Smooth muscle cell (in vitro differentiated cells): ENCODE data around the gene NGDN. TPM values are rescaled to one million over a fixed set of nuclear protein-coding genes. Genes with fewer than 3 reads are reported as not detected.

Source experiments
- DNase-seq: peaks from one replicate; lab custom pipeline; 2025; ENCODE audit not compliant: unreplicated experiment; lab: John Stamatoyannopoulos, UW
- H2AFZ ChIP-seq: fragments of 200-600 bp; sonication (generic); 2 replicates; pipeline ENCODE4 v1.6.0; 2016; ENCODE audit warnings: antibody characterized with exemption, low read depth, mild to moderate bottlenecking
- H3F3A ChIP-seq: fragments of 200-600 bp; sonication (generic); 2 replicates; pipeline ENCODE4 v1.6.0; 2017; ENCODE audit warnings: antibody characterized with exemption, low read depth
- H3K27ac ChIP-seq: fragments of 200-600 bp; sonication (generic); 2 replicates; pipeline ENCODE4 v1.5.1; 2016; ENCODE audit warnings: low read depth, mild to moderate bottlenecking
- H3K27me3 ChIP-seq: fragments of 200-600 bp; sonication (generic); 2 replicates; pipeline ENCODE4 v1.6.1; 2016; ENCODE audit warnings: low read depth, mild to moderate bottlenecking
- H3K36me3 ChIP-seq: fragments of 200-600 bp; sonication (generic); 2 replicates; pipeline ENCODE4 v1.5.1; 2016; ENCODE audit warnings: low read depth
- H3K4me1 ChIP-seq: fragments of 200-600 bp; sonication (generic); 2 replicates; pipeline ENCODE4 v1.5.1; 2016; ENCODE audit warnings: low read depth
- H3K4me2 ChIP-seq: fragments of 200-600 bp; sonication (generic); 2 replicates; pipeline ENCODE4 v1.6.0; 2016; ENCODE audit warnings: mild to moderate bottlenecking
- H3K4me3 ChIP-seq: fragments of 200-600 bp; sonication (generic); 2 replicates; pipeline ENCODE4 v1.5.1; 2016; ENCODE audit warnings: mild to moderate bottlenecking
- H3K79me2 ChIP-seq: fragments of 200-600 bp; sonication (generic); 2 replicates; pipeline ENCODE4 v1.6.0; 2016; ENCODE audit warnings: low read depth, mild to moderate bottlenecking
- H3K9ac ChIP-seq: fragments of 200-600 bp; sonication (generic); 2 replicates; pipeline ENCODE4 v1.6.0; 2016; ENCODE audit warnings: low read depth
- H3K9me3 ChIP-seq: fragments of 200-600 bp; sonication (generic); replicated peaks from 2 replicates; pipeline ENCODE4 v1.5.1; 2016; ENCODE audit warnings: low read depth
- H4K20me1 ChIP-seq: fragments of 200-600 bp; sonication (generic); 2 replicates; pipeline ENCODE4 v1.6.0; 2016; ENCODE audit warnings: low read depth
- CTCF ChIP-seq: fragments of 200-600 bp; sonication (generic); IDR thresholded peaks from 2 replicates; pipeline ENCODE4 v1.5.1; 2017; ENCODE audit warnings: borderline replicate concordance, mild to moderate bottlenecking, antibody characterized with exemption; ENCODE audit not compliant: insufficient read depth, poor library complexity, severe bottlenecking
- WGBS: methylation state at CpG from one replicate; pipeline ENCODE4 v1.1.7; 2016; ENCODE audit warnings: low lambda C conversion rate; 5-methylcytosine and 5-hydroxymethylcytosine counted together
- polyA plus RNA-seq: library from polyadenylated mRNA; unstranded; fragments of >200 nt; fragmentation: Nextera tagmentation; extraction: Ambion mirVana; gene quantifications from 2 replicates; pipeline ENCODE4 v1.2.1, GENCODE V29; 2016
- total RNA-seq: library from RNA; depleted of rRNA; stranded (reverse); fragments of >200 nt; gene quantifications from 2 replicates; pipeline ENCODE4 v1.2.3, GENCODE V29; 2014

The NGDN gene
- total and polyA plus RNA-seq, 2 experiments from 2014 or later = 52.0 to 58.0 TPM

GRCh38 chr14:23441076-23441475 lies 28.4 kb upstream of the NGDN start:
- Histone ChIP-seq H3K4me2 (no peak overlapping the region), H3K4me3 (no peak overlapping the region), H3K4me1 (peaks cover 44% of the 10 kb centered on the region), H3K9me3 (no peaks in the 10 kb centered on the region), H2AFZ (no peak overlapping the region), H3K36me3 (no peaks in the 10 kb centered on the region), H3K9ac (no peak overlapping the region), H3F3A (no peaks in the 10 kb centered on the region), H3K27ac (no peak overlapping the region), H3K79me2 (no peaks in the 10 kb centered on the region), H4K20me1 (no peaks in the 10 kb centered on the region), H3K27me3 (no peaks in the 10 kb centered on the region)
- no peak for DNase-seq
- no peak for TF ChIP-seq CTCF
- 69% methylated on average over 1 of the region's 1 CpG for WGBS

GRCh38 chr14:23442721-23443356 lies 26.7 kb upstream of the NGDN start:
- H2AFZ ChIP-seq = no peak overlapping the region

GRCh38 chr14:23443411-23443812 lies 26.1 kb upstream of the NGDN start:
- Histone ChIP-seq H3K79me2 (no peaks in the 10 kb centered on the region), H2AFZ (no peak overlapping the region), H3K36me3 (no peaks in the 10 kb centered on the region), H3K4me3 (no peak overlapping the region), H3K9ac (no peak overlapping the region), H3K27ac (no peak overlapping the region), H3K4me2 (no peak overlapping the region), H3K4me1 (peaks cover 22% of the 10 kb centered on the region), H3K9me3 (no peaks in the 10 kb centered on the region), H3K27me3 (no peaks in the 10 kb centered on the region), H4K20me1 (no peaks in the 10 kb centered on the region), H3F3A (no peaks in the 10 kb centered on the region)
- 78% methylated on average over 11 of the region's 11 CpGs for WGBS
- DNase-seq = no peak
- TF ChIP-seq CTCF = no peak

More at GRCh38 chr14:23442721-23443356, 26.7 kb upstream of the NGDN start:
- 83% methylated on average over 9 of the region's 9 CpGs for WGBS
- no peak for DNase-seq
- no peaks in the 10 kb centered on the region for H3K36me3 ChIP-seq
- H3K4me3 ChIP-seq = no peak overlapping the region
- no peaks in the 10 kb centered on the region for H3F3A ChIP-seq
- H3K27ac ChIP-seq = no peak overlapping the region
- H3K9ac ChIP-seq = no peak overlapping the region
- H3K4me1 ChIP-seq = peaks cover 28% of the 10 kb centered on the region
- H3K27me3 ChIP-seq = no peaks in the 10 kb centered on the region
- H3K4me2 ChIP-seq = no peak overlapping the region
- no peaks in the 10 kb centered on the region for H4K20me1 ChIP-seq
- no peaks in the 10 kb centered on the region for H3K9me3 ChIP-seq
- H3K79me2 ChIP-seq = no peaks in the 10 kb centered on the region
- TF ChIP-seq CTCF = no peak

- TF ChIP-seq CTCF = no peak
- Histone ChIP-seq H3K4me3 (no peak overlapping the region), H3K4me2 (no peak overlapping the region), H3K27ac (no peak overlapping the region), H3K9me3 (no peaks in the 10 kb centered on the region), H3K4me1 (peaks cover 20% of the 10 kb centered on the region), H3K9ac (no peak overlapping the region), H4K20me1 (no peaks in the 10 kb centered on the region), H3K79me2 (no peaks in the 10 kb centered on the region), H3K27me3 (no peaks in the 10 kb centered on the region), H3F3A (no peaks in the 10 kb centered on the region), H3K36me3 (no peaks in the 10 kb centered on the region), H2AFZ (no peak overlapping the region)
- DNase-seq = no peak
- WGBS = 84% methylated on average over 6 of the region's 6 CpGs
Observed at GRCh38 chr14:23443881-23444280, 25.6 kb upstream of the NGDN start.
